OCI-LY3 (cell line): Measurements from ENCODE around the gene PCNA.

Experiments
- EZH2phosphoT487 ChIP-seq: fragments of 200-600 bp; shearing (Covaris generic); IDR thresholded peaks from 2 replicates; pipeline ENCODE4 v1.6.1; 2018; ENCODE audit warnings: antibody characterized with exemption, mixed run types, low read depth
- TF ChIP-seq, protein P1 (sequence below): fragments of 200-600, 300-600 bp; sonication (generic); IDR thresholded peaks from 2 replicates; pipeline ENCODE4 v1.5.1; 2014; ENCODE audit warnings: antibody characterized with exemption, low read length, low read depth

DNA sequence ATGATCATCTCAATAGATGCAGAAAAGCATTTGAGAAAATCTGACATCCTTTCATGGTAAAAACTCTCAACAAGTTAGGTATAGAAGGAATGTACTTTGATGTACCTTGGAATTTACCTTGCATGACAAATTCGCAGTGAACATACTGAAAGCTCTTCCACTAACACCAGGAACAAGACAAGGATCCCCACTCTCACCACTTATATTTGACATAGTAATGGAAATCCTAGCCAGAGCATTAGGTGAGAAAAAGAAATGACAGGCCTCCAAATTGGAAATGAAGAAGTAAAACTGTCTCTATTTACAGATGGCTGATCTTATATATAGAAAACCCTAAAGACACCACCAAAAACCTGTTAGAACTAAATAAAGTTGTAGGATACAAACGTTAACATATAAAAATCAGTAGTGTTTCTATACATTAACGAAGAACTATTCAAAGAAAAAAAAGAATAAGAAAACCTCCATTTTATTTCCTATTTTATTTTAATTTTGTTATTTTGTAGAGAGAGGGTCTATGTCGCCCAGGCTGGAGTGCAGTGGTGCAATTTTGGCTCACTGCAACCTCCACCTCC is 26.9 kb downstream of the PCNA start:
- TF ChIP-seq, protein P1, sequence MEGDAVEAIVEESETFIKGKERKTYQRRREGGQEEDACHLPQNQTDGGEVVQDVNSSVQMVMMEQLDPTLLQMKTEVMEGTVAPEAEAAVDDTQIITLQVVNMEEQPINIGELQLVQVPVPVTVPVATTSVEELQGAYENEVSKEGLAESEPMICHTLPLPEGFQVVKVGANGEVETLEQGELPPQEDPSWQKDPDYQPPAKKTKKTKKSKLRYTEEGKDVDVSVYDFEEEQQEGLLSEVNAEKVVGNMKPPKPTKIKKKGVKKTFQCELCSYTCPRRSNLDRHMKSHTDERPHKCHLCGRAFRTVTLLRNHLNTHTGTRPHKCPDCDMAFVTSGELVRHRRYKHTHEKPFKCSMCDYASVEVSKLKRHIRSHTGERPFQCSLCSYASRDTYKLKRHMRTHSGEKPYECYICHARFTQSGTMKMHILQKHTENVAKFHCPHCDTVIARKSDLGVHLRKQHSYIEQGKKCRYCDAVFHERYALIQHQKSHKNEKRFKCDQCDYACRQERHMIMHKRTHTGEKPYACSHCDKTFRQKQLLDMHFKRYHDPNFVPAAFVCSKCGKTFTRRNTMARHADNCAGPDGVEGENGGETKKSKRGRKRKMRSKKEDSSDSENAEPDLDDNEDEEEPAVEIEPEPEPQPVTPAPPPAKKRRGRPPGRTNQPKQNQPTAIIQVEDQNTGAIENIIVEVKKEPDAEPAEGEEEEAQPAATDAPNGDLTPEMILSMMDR, result no peak
- TF ChIP-seq EZH2phosphoT487, result no peak
